ENCODE measurements around the gene ENOX1. TPM values are rescaled to one million over a fixed set of nuclear protein-coding genes. Genes with fewer than 3 reads are reported as not detected.

Gene ENOX1
- total RNA-seq, 4 donors from 2014 or later = 3.6 to 18.7 (median 5.7) TPM

DNA sequence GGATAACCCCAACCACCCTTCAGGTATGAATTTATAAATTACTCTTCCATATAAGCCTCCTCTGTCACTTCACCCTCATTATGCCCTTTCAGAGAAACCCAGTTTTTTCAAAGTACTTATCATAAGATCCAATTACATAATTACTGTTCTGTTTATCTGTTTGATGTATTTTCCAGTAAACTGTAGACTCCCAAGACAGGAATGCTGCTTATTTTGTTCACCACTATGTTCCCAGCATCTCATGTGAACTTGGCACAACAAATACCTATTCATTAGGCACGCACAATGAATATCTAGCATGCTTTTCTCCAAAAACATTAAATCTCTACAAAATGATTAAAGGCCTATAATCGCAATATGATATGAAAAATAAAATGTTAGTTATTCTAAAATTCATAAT, 13.2 kb downstream of the ENOX1 start:
- no peaks in the 10 kb centered on the region for H3K9me3 ChIP-seq
- TF ChIP-seq, protein P1, sequence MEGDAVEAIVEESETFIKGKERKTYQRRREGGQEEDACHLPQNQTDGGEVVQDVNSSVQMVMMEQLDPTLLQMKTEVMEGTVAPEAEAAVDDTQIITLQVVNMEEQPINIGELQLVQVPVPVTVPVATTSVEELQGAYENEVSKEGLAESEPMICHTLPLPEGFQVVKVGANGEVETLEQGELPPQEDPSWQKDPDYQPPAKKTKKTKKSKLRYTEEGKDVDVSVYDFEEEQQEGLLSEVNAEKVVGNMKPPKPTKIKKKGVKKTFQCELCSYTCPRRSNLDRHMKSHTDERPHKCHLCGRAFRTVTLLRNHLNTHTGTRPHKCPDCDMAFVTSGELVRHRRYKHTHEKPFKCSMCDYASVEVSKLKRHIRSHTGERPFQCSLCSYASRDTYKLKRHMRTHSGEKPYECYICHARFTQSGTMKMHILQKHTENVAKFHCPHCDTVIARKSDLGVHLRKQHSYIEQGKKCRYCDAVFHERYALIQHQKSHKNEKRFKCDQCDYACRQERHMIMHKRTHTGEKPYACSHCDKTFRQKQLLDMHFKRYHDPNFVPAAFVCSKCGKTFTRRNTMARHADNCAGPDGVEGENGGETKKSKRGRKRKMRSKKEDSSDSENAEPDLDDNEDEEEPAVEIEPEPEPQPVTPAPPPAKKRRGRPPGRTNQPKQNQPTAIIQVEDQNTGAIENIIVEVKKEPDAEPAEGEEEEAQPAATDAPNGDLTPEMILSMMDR (IDR thresholded peaks at IDR 0.05) = no peak
- no peak for TF ChIP-seq POLR2A (IDR thresholded peaks at IDR 0.05)
- no peak for DNase-seq
- H3K27ac ChIP-seq = no peak overlapping the region
- H3K27me3 ChIP-seq = no peaks in the 10 kb centered on the region
- no peak overlapping the region for H3K4me3 ChIP-seq
- intact Hi-C loops (cut with DNase I; ENCODE audit: low total_unique reads) = no loop called here
- no peaks in the 10 kb centered on the region for H3K4me1 ChIP-seq
- H3K36me3 ChIP-seq = no peaks in the 10 kb centered on the region

DNA sequence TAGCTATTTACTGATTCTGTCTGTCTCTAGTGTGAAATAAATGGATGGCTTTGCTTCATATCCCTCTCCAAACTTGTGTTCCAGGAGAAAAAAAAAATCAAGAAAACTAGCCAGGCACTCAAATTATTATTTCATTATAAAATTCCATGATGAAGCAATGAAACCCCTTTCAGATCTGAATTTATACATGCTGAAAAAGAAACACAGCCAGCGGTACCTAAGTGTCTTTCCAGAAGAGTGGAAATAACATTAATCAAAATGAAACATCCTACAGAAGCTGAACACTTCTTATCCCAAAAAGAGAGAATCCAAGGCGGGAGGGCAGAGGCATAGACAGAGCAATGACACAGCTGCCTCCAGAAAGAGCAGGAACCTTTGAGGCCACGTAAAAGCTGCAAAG, 15.9 kb downstream of the ENOX1 start:
- Histone ChIP-seq H3K9me3 (no peaks in the 10 kb centered on the region), H3K27me3 (no peaks in the 10 kb centered on the region), H3K4me3 (no peak overlapping the region), H3K27ac (peak overlapping the region; percentile 15 to 49), H3K4me1 (no peaks in the 10 kb centered on the region), H3K36me3 (no peaks in the 10 kb centered on the region)
- no peak for DNase-seq
- TF ChIP-seq, protein P1 (IDR thresholded peaks at IDR 0.05) = no peak
- no peak for TF ChIP-seq POLR2A (IDR thresholded peaks at IDR 0.05)
- intact Hi-C loops (cut with DNase I; ENCODE audit: low total_unique reads) = no loop called here

DNA sequence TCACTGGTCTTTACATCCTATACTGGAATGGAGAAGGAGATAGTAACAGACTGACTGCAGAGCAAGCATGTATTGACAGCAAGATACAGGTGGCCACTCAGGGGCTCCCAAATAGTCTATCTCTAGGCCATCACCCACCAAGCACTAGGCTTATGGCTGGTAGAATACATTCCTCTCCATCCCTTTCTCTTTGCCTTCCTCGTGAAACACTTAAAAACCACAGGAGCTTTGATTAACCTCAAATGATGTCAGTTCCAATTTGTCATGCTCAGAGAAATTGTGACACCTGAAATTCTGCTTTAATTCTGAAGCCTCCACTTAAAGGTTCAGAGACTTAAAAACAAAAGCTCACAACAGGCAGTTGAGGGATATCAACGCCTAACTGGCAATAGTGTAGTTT, 17.2 kb downstream of the ENOX1 start:
- Histone ChIP-seq H3K4me1 (no peaks in the 10 kb centered on the region), H3K27ac (no peak overlapping the region)
- intact Hi-C loops (cut with DNase I; ENCODE audit: low total_unique reads) = no loop called here

DNA sequence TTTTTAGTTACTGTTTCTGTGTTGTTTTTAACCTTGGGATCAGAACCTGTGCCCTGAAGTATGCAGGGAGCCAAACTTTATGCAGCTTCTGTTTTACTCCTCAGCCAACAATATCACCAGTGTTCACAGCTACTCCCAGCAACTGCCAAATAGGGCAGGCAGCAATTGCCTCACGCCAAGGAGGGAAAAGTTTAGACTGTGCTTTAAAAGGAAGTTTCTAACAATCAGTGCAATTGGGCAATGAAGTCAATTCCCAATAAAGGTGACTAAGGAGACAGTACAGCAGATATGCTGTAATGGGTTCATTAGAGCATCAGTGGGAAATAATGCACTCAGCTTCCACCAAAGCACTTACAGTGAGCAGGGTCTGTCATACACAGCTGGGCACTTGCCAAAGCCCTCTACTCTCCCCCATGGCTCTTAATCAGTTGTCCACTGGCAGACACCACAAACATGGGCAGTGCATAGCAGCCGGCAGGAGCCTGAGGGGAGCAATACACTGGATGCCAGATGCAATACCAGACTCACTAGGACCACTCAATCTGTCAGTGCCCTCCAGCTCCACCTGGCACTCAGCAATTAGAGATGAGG, 19.3 kb downstream of the ENOX1 start:
- H3K4me3 ChIP-seq = no peak overlapping the region
- no peaks in the 10 kb centered on the region for H3K27me3 ChIP-seq
- intact Hi-C loops (cut with DNase I; ENCODE audit: low total_unique reads) = no loop called here
- no peaks in the 10 kb centered on the region for H3K9me3 ChIP-seq
- H3K27ac ChIP-seq = no peak overlapping the region
- no peaks in the 10 kb centered on the region for H3K36me3 ChIP-seq
- H3K4me1 ChIP-seq = no peaks in the 10 kb centered on the region
- DNase-seq = peak; percentile 15 to 19
- TF ChIP-seq, protein P1 (IDR thresholded peaks at IDR 0.05) = no peak
- no peak for TF ChIP-seq POLR2A (IDR thresholded peaks at IDR 0.05)

More for the DNA sequence above, 17.2 kb downstream of the ENOX1 start:
- no peak for TF ChIP-seq POLR2A (IDR thresholded peaks at IDR 0.05)
- TF ChIP-seq, protein P1 (IDR thresholded peaks at IDR 0.05) = no peak
- Histone ChIP-seq H3K36me3 (no peaks in the 10 kb centered on the region), H3K4me3 (no peak overlapping the region), H3K27me3 (no peaks in the 10 kb centered on the region), H3K9me3 (no peaks in the 10 kb centered on the region)
- DNase-seq = no peak

DNA sequence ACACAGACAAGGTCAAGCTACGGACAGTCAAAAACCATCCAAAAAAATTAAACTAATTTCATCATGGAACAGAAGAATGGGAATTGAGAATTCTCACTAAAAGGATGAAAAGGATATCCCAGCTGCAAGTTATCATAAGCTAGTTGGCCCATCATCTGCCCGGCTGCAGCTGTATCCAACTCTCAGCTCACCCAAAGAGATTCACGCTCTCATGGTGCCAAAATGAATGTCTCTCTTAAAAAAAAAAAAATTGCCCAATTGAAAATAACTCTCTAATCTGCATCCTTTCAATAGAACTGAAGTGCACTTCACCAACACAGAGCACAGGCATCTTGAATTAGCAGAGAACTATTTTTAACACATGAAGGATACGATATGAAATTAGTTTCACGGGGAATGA, 20.0 kb downstream of the ENOX1 start:
- Histone ChIP-seq H3K36me3 (no peaks in the 10 kb centered on the region), H3K27ac (no peak overlapping the region), H3K27me3 (no peaks in the 10 kb centered on the region), H3K4me3 (no peak overlapping the region), H3K9me3 (no peaks in the 10 kb centered on the region), H3K4me1 (no peaks in the 10 kb centered on the region)
- peak in 1 of 2 donors; percentile 34 for DNase-seq
- intact Hi-C loops (cut with DNase I; ENCODE audit: low total_unique reads) = no loop called here
- TF ChIP-seq POLR2A (IDR thresholded peaks at IDR 0.05) = no peak
- TF ChIP-seq, protein P1 (IDR thresholded peaks at IDR 0.05) = no peak
